COLO668 (cell line): ENCODE results near the gene EYS.

Experiments used
- DNase-seq: peaks from one replicate; lab custom pipeline; 2025; ENCODE audit not compliant: unreplicated experiment; lab: John Stamatoyannopoulos, UW

Gene EYS

DNA sequence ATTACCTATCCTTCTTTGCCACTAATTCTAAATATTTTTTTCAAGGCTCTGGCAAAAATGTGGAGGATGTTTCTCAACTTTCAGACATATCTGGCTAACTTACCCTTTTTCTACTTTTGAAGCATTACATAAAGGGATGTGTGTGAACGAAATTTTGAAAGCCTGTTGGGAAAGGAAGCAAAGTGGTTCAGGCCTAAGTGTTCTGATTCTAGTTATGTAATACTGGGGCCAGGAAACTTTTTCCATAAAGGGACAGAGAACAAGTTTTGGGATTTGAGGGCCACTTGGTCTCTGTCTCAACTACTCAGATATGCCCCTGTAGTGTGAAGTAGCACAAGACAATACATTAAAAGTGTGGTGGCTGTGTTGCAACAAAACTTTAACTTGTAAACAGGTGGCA is 1349.6 kb downstream of the EYS start:
- no peak for DNase-seq

GRCh38 chr6:64347411-64347810 is 1359.6 kb downstream of the EYS start:
- no peak for DNase-seq

- DNase-seq, result no peak
Observed at GRCh38 chr6:64335195-64335594, 1371.8 kb downstream of the EYS start.

- DNase-seq, result no peak
Observed at GRCh38 chr6:64334636-64335035, 1372.4 kb downstream of the EYS start.

- peak; percentile 13 for DNase-seq
Observed at GRCh38 chr6:64330694-64331307, 1376.2 kb downstream of the EYS start.

GRCh38 chr6:64326939-64327338 is 1380.1 kb downstream of the EYS start:
- no peak for DNase-seq

- DNase-seq, result no peak
Observed at GRCh38 chr6:64325093-64325492, 1381.9 kb downstream of the EYS start.

DNA sequence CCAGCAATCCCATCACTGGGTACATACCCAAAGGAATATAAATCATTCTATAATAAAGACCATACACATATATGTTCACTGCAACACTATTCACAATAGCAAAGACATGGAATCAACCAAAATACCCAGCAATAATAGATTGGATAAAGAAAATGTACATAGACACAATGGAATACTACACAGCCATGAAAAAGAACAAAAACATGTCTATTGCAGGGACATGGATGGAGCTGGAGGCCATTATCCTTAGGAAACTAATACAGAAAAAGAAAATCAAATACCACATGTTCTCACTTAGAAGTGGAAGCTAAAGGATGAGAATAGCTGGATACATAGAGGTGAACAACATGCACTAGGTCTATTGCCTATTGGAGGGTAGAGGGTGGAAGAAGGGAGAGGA is 1396.8 kb downstream of the EYS start:
- no peak for DNase-seq

DNA sequence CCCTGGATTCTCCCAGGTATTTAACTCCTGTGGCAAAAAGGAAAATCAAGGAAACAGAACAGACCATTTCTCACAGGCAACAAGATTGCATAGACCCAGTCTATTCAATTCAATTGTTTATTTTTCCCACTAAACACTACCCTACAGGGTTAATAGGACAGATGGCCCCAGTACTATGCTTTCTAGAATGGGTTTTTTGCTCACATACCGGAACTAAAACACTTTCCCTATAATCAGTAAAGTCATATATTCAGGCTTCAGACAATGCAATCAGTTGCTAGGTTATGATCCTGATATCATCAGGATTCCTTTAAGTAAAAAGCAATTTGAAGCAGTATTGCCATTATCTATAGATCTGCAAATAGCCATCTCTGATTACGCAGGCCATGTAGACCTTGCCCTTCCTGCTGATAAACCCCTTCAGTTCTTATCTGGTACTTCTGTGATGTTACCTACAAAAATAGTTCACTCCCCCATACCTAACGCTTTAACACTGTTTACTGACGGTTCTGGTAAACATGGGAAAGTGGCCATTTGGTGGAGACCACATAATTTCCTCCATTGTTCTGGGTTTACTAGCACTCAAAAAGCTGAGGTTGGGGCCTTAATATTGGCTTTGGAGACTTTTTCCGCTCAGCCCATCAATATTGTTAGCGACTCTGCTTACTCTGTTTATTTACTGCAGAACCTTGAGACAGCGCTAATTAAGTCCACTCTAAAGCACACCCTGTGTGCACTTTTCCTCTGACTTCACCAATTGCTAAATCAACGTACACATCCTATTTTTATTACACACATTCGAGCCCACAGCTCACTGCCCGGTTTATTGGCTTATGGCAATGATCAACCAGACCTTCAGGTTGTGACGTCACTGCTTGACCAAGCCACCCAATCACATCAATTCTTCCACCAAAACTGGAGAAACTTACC is 1405.5 kb downstream of the EYS start:
- DNase-seq, result no peak

DNA sequence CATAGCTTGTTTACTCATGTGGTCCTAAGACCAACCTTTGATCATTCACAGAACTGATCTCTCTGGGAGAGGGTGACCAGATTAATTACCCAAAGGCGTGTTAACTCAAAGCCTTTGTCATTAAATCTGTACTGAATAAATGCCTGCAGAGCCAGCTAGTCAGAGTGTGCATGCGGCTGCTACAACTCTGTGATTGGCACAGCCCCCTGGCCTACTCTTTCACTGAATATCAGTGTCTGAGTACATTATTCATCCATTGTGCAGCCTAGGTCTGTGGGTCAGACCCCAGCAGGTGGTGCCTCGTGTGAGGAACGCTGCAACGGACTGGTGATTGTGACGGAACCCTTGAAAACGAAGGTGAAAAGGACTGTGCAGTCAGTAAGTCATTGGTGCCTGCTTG is 1407.8 kb downstream of the EYS start:
- DNase-seq, result no peak

GRCh38 chr6:64294034-64294433 is 1413.0 kb downstream of the EYS start:
- no peak for DNase-seq

GRCh38 chr6:64293298-64293697 is 1413.7 kb downstream of the EYS start:
- DNase-seq, result no peak

DNA sequence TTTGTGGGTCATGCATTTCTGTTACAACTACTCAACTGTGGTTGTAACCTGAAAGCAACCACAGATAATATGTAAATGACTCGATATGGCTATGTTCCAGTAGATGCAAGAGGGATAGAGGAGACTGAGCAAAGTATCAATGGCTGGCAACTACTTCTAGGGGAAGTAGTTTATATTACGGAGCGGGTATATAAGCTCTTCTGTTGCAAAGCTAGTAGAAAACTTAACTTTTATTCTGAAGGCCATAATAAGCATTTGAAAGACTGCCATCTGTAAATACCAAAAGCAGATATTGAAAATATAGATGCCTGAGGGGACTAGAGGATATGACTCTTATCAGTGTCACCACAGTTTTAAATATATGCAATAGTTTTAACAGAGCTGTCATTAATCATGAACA is 1416.2 kb downstream of the EYS start:
- no peak for DNase-seq

DNA sequence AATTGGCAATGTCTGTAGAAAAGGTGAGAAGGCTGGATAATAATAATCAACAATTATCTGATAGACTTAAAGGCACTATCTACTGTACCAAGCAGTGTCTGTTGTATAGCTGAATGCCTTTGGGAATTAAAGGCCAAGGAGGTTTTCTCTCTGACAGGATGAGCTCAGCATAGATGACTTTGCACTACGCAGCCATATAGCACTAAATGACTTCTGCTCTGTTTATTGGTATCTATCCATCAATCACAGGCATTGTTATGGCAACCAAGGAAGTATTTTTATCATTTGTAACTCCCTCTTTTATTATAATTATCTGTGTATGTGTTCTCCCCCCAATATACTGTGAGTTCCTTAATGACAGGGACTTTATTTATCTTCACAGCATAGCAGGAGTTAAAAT is 1417.1 kb downstream of the EYS start:
- DNase-seq, result no peak

GRCh38 chr6:64288351-64288750 is 1418.7 kb downstream of the EYS start:
- DNase-seq, result no peak

DNA sequence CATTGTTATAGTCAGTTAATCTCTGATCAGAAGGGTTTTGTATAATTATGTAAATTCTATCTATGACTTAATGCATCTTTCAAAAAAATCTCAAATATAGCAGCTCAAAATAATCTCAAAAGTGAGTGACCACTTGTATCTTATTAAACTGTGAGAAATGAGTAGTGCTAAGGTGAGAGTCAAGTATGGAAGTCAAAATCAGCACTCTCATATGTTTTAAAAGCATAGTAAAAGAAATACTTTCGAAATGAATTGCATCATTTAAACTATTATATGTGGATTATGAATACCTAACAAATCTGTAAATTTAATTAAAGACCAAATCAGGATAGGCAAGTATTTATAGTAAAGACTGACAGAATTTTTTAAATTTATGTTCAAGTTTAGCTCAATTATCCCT is 1425.9 kb downstream of the EYS start:
- DNase-seq, result no peak

DNA sequence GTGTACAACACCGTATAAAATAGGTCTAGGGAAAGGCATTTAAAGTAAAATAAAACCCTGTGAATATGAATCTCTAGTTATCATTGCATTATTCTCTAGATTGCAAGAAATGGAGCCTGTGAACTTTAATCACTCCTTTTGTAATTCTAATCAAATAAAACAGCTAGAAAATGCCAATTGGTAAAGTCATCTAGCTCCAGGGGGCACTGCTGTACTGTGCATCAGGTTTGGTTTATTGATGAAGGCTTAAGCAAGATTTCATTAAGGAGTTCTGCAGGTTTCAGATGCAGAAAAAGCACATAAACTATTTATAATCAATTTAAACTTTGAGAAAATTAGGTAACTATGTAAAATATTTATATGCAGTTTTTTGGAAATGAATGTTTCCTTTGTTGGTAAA is 1426.5 kb downstream of the EYS start:
- no peak for DNase-seq

DNA sequence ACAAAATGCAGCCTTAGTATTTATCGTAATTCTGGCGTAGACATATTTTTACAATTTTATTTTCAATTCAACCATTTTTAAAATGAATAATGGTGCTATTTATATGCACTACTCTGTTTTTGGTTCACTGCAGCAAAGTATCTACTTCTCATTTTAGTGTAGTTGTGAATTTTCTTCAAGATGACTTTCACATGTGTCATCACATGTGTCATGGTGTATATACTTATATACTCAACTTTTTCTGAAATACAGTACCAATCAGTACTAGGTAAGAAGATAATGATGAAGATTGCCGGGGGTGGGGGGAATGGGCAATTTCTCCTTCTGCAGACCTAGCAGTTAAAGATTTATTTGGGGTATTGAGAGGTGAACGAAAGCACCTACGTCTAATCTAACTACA is 1436.9 kb downstream of the EYS start:
- DNase-seq, result no peak

DNA sequence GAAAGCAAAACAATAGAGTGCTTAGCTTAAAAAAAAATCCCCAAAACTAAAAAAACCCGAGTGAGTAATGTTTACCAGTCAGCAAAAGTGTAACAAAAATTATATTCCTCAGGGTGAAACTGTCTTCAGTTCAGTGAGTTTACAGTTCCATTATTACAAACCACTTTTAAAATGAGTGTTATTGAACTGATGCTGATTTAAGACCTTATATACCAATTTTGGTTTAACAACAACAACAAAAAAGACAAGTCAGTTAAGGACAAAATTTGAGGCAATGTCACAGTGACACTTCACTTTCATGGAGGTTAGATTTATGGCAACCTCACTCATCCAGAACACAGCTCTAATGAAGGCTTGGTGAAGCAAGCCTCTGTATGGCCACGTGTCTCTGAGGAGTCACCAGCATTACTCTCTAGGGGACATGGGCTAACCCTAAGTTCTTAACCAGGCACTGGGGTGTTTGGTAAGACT is 1440.6 kb downstream of the EYS start:
- DNase-seq, result no peak

DNA sequence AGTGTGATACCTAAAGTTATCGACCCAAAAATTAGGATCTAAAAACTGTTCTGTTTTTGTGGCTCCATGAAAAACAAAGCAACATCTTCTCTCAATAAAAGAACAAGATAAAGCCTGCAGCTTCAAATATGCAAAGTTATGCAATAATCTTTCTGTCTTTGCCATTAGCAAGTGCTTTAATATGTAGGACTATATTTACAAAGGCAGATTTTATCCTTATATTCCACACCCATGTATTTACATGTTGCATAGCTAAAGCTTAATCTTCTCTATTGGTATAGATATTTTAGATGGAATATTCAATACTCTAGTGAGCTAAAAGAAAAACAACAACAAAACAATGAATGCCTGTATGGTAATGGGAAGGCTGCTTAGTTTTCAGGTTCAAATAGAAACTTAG is 1443.2 kb downstream of the EYS start:
- DNase-seq, result no peak

- no peak for DNase-seq
Observed at GRCh38 chr6:64259372-64259771, 1447.7 kb downstream of the EYS start.

DNA sequence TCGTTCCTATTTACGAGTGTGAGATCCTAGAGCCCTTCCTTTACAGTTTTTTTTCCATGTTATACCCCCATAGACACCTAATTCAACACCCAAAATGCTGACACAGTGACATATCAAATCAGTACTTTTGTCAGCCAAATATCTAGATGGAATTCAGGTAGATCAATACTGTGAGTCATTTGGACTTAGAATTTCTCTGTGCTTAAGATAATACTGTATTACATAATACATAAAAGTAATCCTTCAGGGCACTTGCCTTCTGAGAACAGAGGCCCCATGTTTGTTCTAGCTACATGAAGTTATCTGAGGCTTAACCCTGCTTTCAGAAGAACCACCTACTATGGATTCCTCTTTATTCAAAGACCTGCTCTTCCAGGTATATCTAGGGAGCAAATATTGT is 1448.3 kb downstream of the EYS start:
- no peak for DNase-seq
